ENCODE data around the gene UBC. TPM values are rescaled to one million over a fixed set of nuclear protein-coding genes. Genes with fewer than 3 reads are reported as not detected.

UBC gene
- total RNA-seq, 1 experiment from 2014 or later: 1,259 TPM

- no peak overlapping the region for H2AFZ ChIP-seq (ENCODE audit: low read depth, low read length, poor library complexity, severe bottlenecking)
- intact Hi-C loops (cut with micrococcal nuclease): loop anchor here (2.0 to 5.0 kb wide), 2 partner anchors 23 to 283 kb away; no protein-coding TSS in a partner anchor
- H3K4me1 ChIP-seq (ENCODE audit: control insufficient read depth in 1 of 2, insufficient read depth in 2 of 2, low read length in 2 of 2): peaks cover 45 to 77% of the 10 kb centered on the region in 2 experiments
- H3K9me2 ChIP-seq (ENCODE audit: insufficient read depth): no peaks in the 10 kb centered on the region
- peak overlapping the region; percentile 96 for H3K27ac ChIP-seq (ENCODE audit: low read depth, low read length)
- H3K4me3 ChIP-seq (replicated peaks in 1 of 2; ENCODE audit: low read depth in 1 of 2, low read length in 2 of 2): peak overlapping the region; percentile 98 to 100
- H3K9me3 ChIP-seq (ENCODE audit: control insufficient read depth in 1 of 2, insufficient read depth in 1 of 2, low read depth in 1 of 2, low read length in 2 of 2): no peaks in the 10 kb centered on the region
- H3K36me3 ChIP-seq (ENCODE audit: control insufficient read depth in 1 of 2, insufficient read depth in 2 of 2, low read length in 2 of 2): peaks cover 11 to 32% of the 10 kb centered on the region in 2 experiments; a peak in 3 of 4 replicates
- peaks cover 26% of the 10 kb centered on the region; the same call in 1 of the 2 replicates for H4K20me1 ChIP-seq (ENCODE audit: insufficient read depth)
- no peak for DNase-seq (ENCODE audit: low read depth, low spot score)
- TF ChIP-seq EZH2 (IDR thresholded peaks at IDR 0.05) (no peak), SRF (IDR thresholded peaks at IDR 0.05; ENCODE audit: low read depth) (no peak), EGR1 (IDR thresholded peaks at IDR 0.05; ENCODE audit: low read depth) (no peak), CEBPB (IDR thresholded peaks at IDR 0.05; ENCODE audit: low read depth) (no peak), POLR2A (IDR thresholded peaks at IDR 0.05; ENCODE audit: borderline replicate concordance, extremely low read depth, insufficient read depth, insufficient read length) (no peak), REST (IDR thresholded peaks at IDR 0.05; ENCODE audit: low read depth) (no peak), POLR2AphosphoS5 (IDR thresholded peaks at IDR 0.05; ENCODE audit: low read depth, low read length) (no peak), EZH2phosphoT487 (IDR thresholded peaks at IDR 0.05; ENCODE audit: borderline replicate concordance) (no peak), ATF3 (IDR thresholded peaks at IDR 0.05) (no peak), FOSL1 (IDR thresholded peaks at IDR 0.05; ENCODE audit: low read depth) (no peak), ZFX (IDR thresholded peaks at IDR 0.05) (no peak), SIN3A (IDR thresholded peaks at IDR 0.05; ENCODE audit: low read depth) (no peak), SP1 (IDR thresholded peaks at IDR 0.05; ENCODE audit: low read depth) (no peak), CTCF (IDR thresholded peaks at IDR 0.05 in 2 of 3, conservative IDR thresholded peaks at IDR 0.05 in 1 of 3; ENCODE audit: borderline replicate concordance in 1 of 3, insufficient read depth in 1 of 3, low read depth in 2 of 3, low read length in 2 of 3) (no peak), RAD21 (IDR thresholded peaks at IDR 0.05; ENCODE audit: low read depth) (no peak), ZBTB33 (IDR thresholded peaks at IDR 0.05; ENCODE audit: extremely low read depth, insufficient replicate concordance, low read length) (no peak), ZNF274 (IDR thresholded peaks at IDR 0.05; ENCODE audit: low read depth, low read length) (no peak), ELF1 (IDR thresholded peaks at IDR 0.05; ENCODE audit: borderline replicate concordance, low read depth) (no peak)
- no peak for ATAC-seq
- RAD21 ChIA-PET (ENCODE audit: low non-redundant PET in 1 of 2, low total read pairs in 2 of 2, uncharacterized antibody in 2 of 2, unreplicated experiment in 2 of 2): interaction anchor here (0.6 to 1.3 kb wide), 3 partner anchors 14 to 25 kb away, joined by 3 to 4 read pairs (median 3); no protein-coding TSS in a partner anchor
- peak overlapping the region; percentile 100 for H3K9ac ChIP-seq (ENCODE audit: low read length)
- POLR2A ChIA-PET: interaction anchor here (0.6 to 7.4 kb wide), 9 partner anchors 8 to 21 kb away, joined by 3 to 186 read pairs (median 7); no protein-coding TSS in a partner anchor
- peaks cover 49% of the 10 kb centered on the region for H3K79me2 ChIP-seq (ENCODE audit: insufficient read depth, low read length)
- BruUV-seq (replicated peaks): no TSS peak
- CTCF ChIA-PET: interaction anchor here (2.6 to 7.1 kb wide), 2 partner anchors 10 to 25 kb away, joined by 18 to 44 read pairs; no protein-coding TSS in a partner anchor
- H3K27me3 ChIP-seq (ENCODE audit: insufficient read depth, low read length): no peaks in the 10 kb centered on the region
- peak overlapping the region; percentile 96 for H3K4me2 ChIP-seq (ENCODE audit: low read length)
Measured at GRCh38 chr12:124915239-124916236, 1.1 kb upstream of the UBC start.
